Fibroblast of lung (primary cell): ENCODE results near the gene ANAPC2. TPM values are rescaled to one million over a fixed set of nuclear protein-coding genes. Genes with fewer than 3 reads are reported as not detected.
A peak's percentile ranks its signal among the peaks of the same experiment; 100 is the strongest.

Experiments used
- DNase-seq, 2 donors: peaks; one replicate each; pipeline versions ENCODE4 v3.0.0 to v3.0.0-alpha.2; 2010; ENCODE audit warnings: low read depth in 2 of 2
- H2AFZ ChIP-seq: 2 replicates; pipeline ENCODE4 v1.5.1; 2012; ENCODE audit warnings: low read length, control low read depth, inconsistent platforms
- H3K27ac ChIP-seq: 2 replicates; pipeline ENCODE4 v1.5.1; 2011; ENCODE audit warnings: low read length, control low read depth; ENCODE audit not compliant: insufficient read depth
- H3K27me3 ChIP-seq: 2 replicates; pipeline ENCODE4 v1.5.1; 2011; ENCODE audit warnings: mild to moderate bottlenecking, low read length; ENCODE audit not compliant: control insufficient read depth, insufficient read depth
- H3K36me3 ChIP-seq: 2 replicates; pipeline ENCODE4 v1.5.1; 2011; ENCODE audit warnings: low read length; ENCODE audit not compliant: control insufficient read depth, insufficient read depth
- H3K4me1 ChIP-seq: 2 replicates; pipeline ENCODE4 v1.5.1; 2011; ENCODE audit warnings: low read length; ENCODE audit not compliant: control insufficient read depth, insufficient read depth; ENCODE audit errors: extremely low read depth
- H3K4me2 ChIP-seq: 2 replicates; pipeline ENCODE4 v1.5.1; 2011; ENCODE audit warnings: low read length, control low read depth; ENCODE audit not compliant: insufficient read depth; ENCODE audit errors: extremely low read depth
- H3K4me3 ChIP-seq, 4 experiments: fragments of 200-600 bp in 1 of 4; sonication (generic) in 1 of 4; replicated peaks in 1 of 4; 2 replicates each; pipeline ENCODE4 v1.5.1; 2011 to 2016; ENCODE audit warnings: low read length in 4 of 4, low read depth in 3 of 4, mild to moderate bottlenecking in 3 of 4, control low read depth in 2 of 4, inconsistent platforms in 1 of 4, mixed read lengths in 1 of 4; ENCODE audit not compliant: insufficient read depth in 1 of 4; ENCODE audit errors: control extremely low read depth in 1 of 4
- H3K79me2 ChIP-seq: 2 replicates; pipeline ENCODE4 v1.5.1; 2012; ENCODE audit warnings: mild to moderate bottlenecking, low read length, inconsistent platforms; ENCODE audit not compliant: control insufficient read depth, insufficient read depth
- H3K9ac ChIP-seq: 2 replicates; pipeline ENCODE4 v1.5.1; 2011; ENCODE audit warnings: mild to moderate bottlenecking, low read length, control low read depth; ENCODE audit not compliant: insufficient read depth
- H3K9me3 ChIP-seq: 2 replicates; pipeline ENCODE4 v1.5.1; 2012; ENCODE audit warnings: low read depth, low read length; ENCODE audit not compliant: control insufficient read depth, insufficient read depth
- H4K20me1 ChIP-seq: 2 replicates; pipeline ENCODE4 v1.5.1; 2011; ENCODE audit warnings: low read length; ENCODE audit not compliant: control insufficient read depth, insufficient read depth; ENCODE audit errors: extremely low read depth
- EZH2 ChIP-seq: IDR thresholded peaks from 2 replicates; pipeline ENCODE4 v1.5.1; 2012; ENCODE audit warnings: low read length, control low read depth, mild to moderate bottlenecking; ENCODE audit errors: missing control alignments
- polyA plus RNA-seq, 2 donors: library from polyadenylated mRNA; depleted of rRNA in 1 of 2; stranded (reverse) in 1 of 2; unstranded in 1 of 2; fragments of >200 nt; gene quantifications; 2 replicates each; pipeline ENCODE4 v1.2.1, GENCODE V29; 2011 to 2012; ENCODE audit warnings: missing spikeins in 1 of 2
- total RNA-seq: library from RNA; depleted of rRNA; stranded (reverse); fragments of >200 nt; gene quantifications from 2 replicates; pipeline ENCODE4 v1.2.1, GENCODE V29; 2014
- TF ChIP-seq, protein P1 (sequence below), 2 donors: IDR thresholded peaks in 1 of 2; conservative IDR thresholded peaks in 1 of 2; 1 replicate in 1 of 2; 2 replicates in 1 of 2; pipeline ENCODE4 v1.5.1; 2011 to 2012; ENCODE audit warnings: low read length in 2 of 2, control low read depth in 1 of 2, inconsistent platforms in 1 of 2, low read depth in 1 of 2, mild to moderate bottlenecking in 1 of 2

Gene ANAPC2
- total and polyA plus RNA-seq, 2 donors (not counting 1 experiment from before 2014, with no cell fraction given): 9.1 to 18.0 TPM

- Histone ChIP-seq H3K79me2 (peaks cover under 1% of the 10 kb centered on the region), H3K9ac (no peak overlapping the region), H3K4me3 (no peak overlapping the region), H4K20me1 (no peaks in the 10 kb centered on the region), H2AFZ (no peak overlapping the region), H3K9me3 (no peaks in the 10 kb centered on the region), H3K27me3 (no peaks in the 10 kb centered on the region), H3K4me1 (no peaks in the 10 kb centered on the region), H3K27ac (no peak overlapping the region), H3K4me2 (no peak overlapping the region), H3K36me3 (peaks cover 17% of the 10 kb centered on the region)
- TF ChIP-seq, protein P1, sequence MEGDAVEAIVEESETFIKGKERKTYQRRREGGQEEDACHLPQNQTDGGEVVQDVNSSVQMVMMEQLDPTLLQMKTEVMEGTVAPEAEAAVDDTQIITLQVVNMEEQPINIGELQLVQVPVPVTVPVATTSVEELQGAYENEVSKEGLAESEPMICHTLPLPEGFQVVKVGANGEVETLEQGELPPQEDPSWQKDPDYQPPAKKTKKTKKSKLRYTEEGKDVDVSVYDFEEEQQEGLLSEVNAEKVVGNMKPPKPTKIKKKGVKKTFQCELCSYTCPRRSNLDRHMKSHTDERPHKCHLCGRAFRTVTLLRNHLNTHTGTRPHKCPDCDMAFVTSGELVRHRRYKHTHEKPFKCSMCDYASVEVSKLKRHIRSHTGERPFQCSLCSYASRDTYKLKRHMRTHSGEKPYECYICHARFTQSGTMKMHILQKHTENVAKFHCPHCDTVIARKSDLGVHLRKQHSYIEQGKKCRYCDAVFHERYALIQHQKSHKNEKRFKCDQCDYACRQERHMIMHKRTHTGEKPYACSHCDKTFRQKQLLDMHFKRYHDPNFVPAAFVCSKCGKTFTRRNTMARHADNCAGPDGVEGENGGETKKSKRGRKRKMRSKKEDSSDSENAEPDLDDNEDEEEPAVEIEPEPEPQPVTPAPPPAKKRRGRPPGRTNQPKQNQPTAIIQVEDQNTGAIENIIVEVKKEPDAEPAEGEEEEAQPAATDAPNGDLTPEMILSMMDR (conservative IDR thresholded peaks at IDR 0.05 in 1 of 2, IDR thresholded peaks at IDR 0.05 in 1 of 2; ENCODE audit: low read depth in 1 of 2, low read length in 2 of 2): no peak
- TF ChIP-seq EZH2: no peak
- DNase-seq: no peak
Observed at GRCh38 chr9:137212520-137212919, 24.2 kb upstream of the ANAPC2 start.

DNA sequence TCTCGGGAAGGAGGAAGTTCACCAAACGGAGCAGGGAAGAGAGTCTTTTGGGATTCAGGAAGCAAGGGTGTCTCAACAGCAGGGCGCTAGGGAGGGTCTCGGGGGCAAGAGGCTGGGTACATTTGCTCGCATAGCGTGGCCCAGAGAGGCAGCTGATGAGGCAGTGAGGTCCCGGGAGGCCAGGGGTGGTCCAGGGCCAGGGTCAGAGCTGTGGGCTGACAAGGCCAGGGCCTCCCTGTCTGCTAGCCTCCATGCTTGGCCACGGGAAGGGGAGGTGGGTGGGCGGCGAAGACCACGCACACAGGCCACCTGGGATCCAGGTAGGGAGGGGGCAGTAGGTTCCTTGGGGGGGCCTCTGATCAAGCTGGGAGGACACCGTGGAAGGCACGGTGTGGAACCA is 23.2 kb upstream of the ANAPC2 start:
- Histone ChIP-seq H3K9me3 (no peaks in the 10 kb centered on the region), H2AFZ (no peak overlapping the region), H3K36me3 (peaks cover 14% of the 10 kb centered on the region), H3K4me3 (no peak overlapping the region), H3K79me2 (peaks cover 11% of the 10 kb centered on the region), H3K4me2 (no peak overlapping the region), H3K9ac (no peak overlapping the region), H3K27me3 (no peaks in the 10 kb centered on the region), H3K27ac (no peak overlapping the region), H3K4me1 (peaks cover under 1% of the 10 kb centered on the region), H4K20me1 (no peaks in the 10 kb centered on the region)
- DNase-seq: no peak
- TF ChIP-seq, protein P1 (conservative IDR thresholded peaks at IDR 0.05 in 1 of 2, IDR thresholded peaks at IDR 0.05 in 1 of 2; ENCODE audit: low read depth in 1 of 2, low read length in 2 of 2): no peak
- no peak for TF ChIP-seq EZH2

GRCh38 chr9:137206602-137207001 is 18.2 kb upstream of the ANAPC2 start:
- Histone ChIP-seq H2AFZ (no peak overlapping the region), H3K36me3 (no peaks in the 10 kb centered on the region), H3K9me3 (no peaks in the 10 kb centered on the region), H4K20me1 (no peaks in the 10 kb centered on the region), H3K27ac (no peak overlapping the region), H3K4me3 (peak overlapping the region; percentile 92 to 99 (median 97)), H3K27me3 (no peaks in the 10 kb centered on the region), H3K4me1 (peaks cover 14% of the 10 kb centered on the region), H3K79me2 (peaks cover 46% of the 10 kb centered on the region), H3K9ac (peak overlapping the region; percentile 93), H3K4me2 (peak overlapping the region; percentile 94)
- no peak for DNase-seq
- TF ChIP-seq, protein P1 (conservative IDR thresholded peaks at IDR 0.05 in 1 of 2, IDR thresholded peaks at IDR 0.05 in 1 of 2; ENCODE audit: low read depth in 1 of 2, low read length in 2 of 2): no peak
- TF ChIP-seq EZH2: no peak
